Fibroblast of peridontal ligament (primary cell): ENCODE measurements around the gene FBXW7.

Source experiments
- DNase-seq: peaks from one replicate; pipeline ENCODE4 v3.0.0-alpha.2; 2010; ENCODE audit errors: extremely low read depth

FBXW7 gene

GRCh38 chr4:152283801-152284470 is 252.0 kb downstream of the FBXW7 start:
- no peak for DNase-seq

GRCh38 chr4:152281822-152282221 is 254.1 kb downstream of the FBXW7 start:
- no peak for DNase-seq

GRCh38 chr4:152281211-152281610 is 254.7 kb downstream of the FBXW7 start:
- DNase-seq = no peak

GRCh38 chr4:152279234-152279566 is 256.7 kb downstream of the FBXW7 start:
- DNase-seq = no peak

- DNase-seq = no peak
These were observed 257.2 kb downstream of the FBXW7 start for GRCh38 chr4:152278505-152279233.

- DNase-seq = no peak
These were observed 257.8 kb downstream of the FBXW7 start for GRCh38 chr4:152278172-152278504.

GRCh38 chr4:152277333-152277732 is 258.6 kb downstream of the FBXW7 start:
- no peak for DNase-seq

- DNase-seq = no peak
These were observed 262.5 kb downstream of the FBXW7 start for GRCh38 chr4:152273343-152273742.
